Measurements from ENCODE around the gene TNFAIP8L3. TPM values are rescaled to one million over a fixed set of nuclear protein-coding genes. Genes with fewer than 3 reads are reported as not detected.

TNFAIP8L3 gene
- polyA plus RNA-seq, 2 of the 4 experiments (the other 2 are of a cell fraction) = 0.26 to 1.8 TPM

DNA sequence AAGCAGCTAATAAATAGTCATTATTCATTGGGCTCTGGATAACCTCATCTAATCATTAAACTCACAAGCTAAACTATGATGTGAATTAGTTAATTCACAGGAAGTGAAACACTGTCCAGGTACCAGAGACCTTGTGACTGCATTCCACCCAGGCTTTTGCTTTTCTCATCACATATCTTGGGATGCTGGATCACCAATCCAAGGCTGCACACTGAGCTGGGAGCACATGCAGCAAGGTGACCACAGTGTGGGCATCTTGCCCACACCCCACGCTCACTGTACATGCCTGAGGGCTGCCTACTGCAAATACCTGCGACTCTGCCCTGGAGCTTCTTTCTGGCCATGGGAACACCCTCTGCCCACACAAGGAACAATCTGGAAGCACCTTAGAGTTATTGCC lies 40.6 kb upstream of the TNFAIP8L3 start:
- peaks cover 5% of the 10 kb centered on the region for H3K9me3 ChIP-seq
- H3K4me3 ChIP-seq = no peak overlapping the region
- ChIA-PET CTCF (interaction anchor here (0.6 to 4.1 kb wide), 6 partner anchors 14 to 423 kb away, joined by 3 to 42 read pairs (median 6); no protein-coding TSS in a partner anchor), POLR2A (no interaction called here)
- 44% methylated on average over 2 of the region's 2 CpGs for WGBS (ENCODE audit: missing lambda C conversion rate)
- peaks cover 13% of the 10 kb centered on the region for H3K4me1 ChIP-seq
- no peak overlapping the region for H3K4me2 ChIP-seq
- H3K27ac ChIP-seq = no peak overlapping the region
- no peak for ATAC-seq
- no peak for DNase-seq (ENCODE audit: low read depth in 1 of 2, low spot score in 1 of 2)
- no peak for FAIRE-seq
- TF ChIP-seq, protein P1, sequence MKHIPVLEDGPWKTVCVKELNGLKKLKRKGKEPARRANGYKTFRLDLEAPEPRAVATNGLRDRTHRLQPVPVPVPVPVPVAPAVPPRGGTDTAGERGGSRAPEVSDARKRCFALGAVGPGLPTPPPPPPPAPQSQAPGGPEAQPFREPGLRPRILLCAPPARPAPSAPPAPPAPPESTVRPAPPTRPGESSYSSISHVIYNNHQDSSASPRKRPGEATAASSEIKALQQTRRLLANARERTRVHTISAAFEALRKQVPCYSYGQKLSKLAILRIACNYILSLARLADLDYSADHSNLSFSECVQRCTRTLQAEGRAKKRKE (CRISPR knock-in tag; IDR thresholded peaks at IDR 0.05; ENCODE audit: low read depth) = no peak
- TF ChIP-seq ZFP36 (IDR thresholded peaks at IDR 0.05; ENCODE audit: borderline replicate concordance, partially characterized antibody) (no peak), EHF (CRISPR knock-in tag; IDR thresholded peaks at IDR 0.05) (no peak), CHD2 (IDR thresholded peaks at IDR 0.05; ENCODE audit: low read length, partially characterized antibody) (no peak), RFX5 (IDR thresholded peaks at IDR 0.05) (no peak)
- TF ChIP-seq, protein P2, sequence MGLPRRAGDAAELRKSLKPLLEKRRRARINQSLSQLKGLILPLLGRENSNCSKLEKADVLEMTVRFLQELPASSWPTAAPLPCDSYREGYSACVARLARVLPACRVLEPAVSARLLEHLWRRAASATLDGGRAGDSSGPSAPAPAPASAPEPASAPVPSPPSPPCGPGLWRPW (IDR thresholded peaks at IDR 0.05) = no peak

DNA sequence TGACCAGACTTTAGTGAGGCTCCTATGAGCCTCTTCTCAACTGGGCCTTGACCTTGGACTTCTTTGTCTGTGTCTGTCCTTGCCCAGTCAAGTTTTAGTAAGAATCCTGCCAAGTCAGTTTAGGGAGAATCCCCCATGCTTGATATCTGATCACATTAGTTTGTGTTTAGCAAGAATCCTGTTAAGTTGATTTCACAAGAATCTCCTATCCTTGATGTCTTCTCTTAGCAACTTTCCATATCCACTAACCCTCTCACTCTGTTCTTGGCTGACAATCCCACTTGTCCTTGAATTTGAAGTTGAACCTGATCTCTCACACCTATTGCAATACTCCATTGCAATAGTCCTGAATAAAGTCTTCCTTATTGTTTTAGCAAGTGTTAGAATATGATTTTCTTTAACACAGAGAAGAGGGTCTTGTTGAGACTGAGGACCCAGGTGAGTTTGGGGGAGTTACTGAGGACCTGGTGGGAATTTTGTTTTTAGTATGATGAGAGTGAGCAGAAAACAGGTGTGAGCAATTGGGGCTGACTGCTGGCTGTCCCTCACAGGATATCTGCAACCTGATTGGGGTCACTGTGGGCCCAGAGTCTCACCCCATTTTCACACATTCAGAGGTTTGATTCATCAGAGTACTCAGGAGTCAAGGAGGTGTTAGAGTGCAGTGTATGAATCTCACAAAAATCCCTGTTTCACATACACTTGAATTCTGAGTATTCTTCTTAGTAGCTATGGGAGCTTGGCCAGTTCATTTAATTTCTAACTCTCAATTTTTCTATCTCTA lies 39.9 kb upstream of the TNFAIP8L3 start:
- H3K9me3 ChIP-seq = no peaks in the 10 kb centered on the region
- H3K4me1 ChIP-seq = peaks cover 13% of the 10 kb centered on the region
- no peak for DNase-seq (ENCODE audit: low read depth in 1 of 2, low spot score in 1 of 2)
- CTCF ChIA-PET = interaction anchor here (0.6 to 4.1 kb wide), 7 partner anchors 13 to 422 kb away, joined by 3 to 42 read pairs (median 9); no protein-coding TSS in a partner anchor
- no peak overlapping the region for H3K4me2 ChIP-seq
- TF ChIP-seq HDAC2 (IDR thresholded peaks at IDR 0.05) (no peak), BHLHE40 (IDR thresholded peaks at IDR 0.05; ENCODE audit: low read depth, low read length) (no peak), ZNF302 (CRISPR knock-in tag; IDR thresholded peaks at IDR 0.05) (no peak), EHMT2 (IDR thresholded peaks at IDR 0.05; ENCODE audit: low read depth) (no peak), EP300 (IDR thresholded peaks at IDR 0.05) (no peak)
- POLR2A ChIA-PET = no interaction called here
- FAIRE-seq = no peak
- H3K27ac ChIP-seq = no peak overlapping the region; a peak in 1 of 6 replicates
- no peak overlapping the region for H3K4me3 ChIP-seq
- ATAC-seq = no peak

DNA sequence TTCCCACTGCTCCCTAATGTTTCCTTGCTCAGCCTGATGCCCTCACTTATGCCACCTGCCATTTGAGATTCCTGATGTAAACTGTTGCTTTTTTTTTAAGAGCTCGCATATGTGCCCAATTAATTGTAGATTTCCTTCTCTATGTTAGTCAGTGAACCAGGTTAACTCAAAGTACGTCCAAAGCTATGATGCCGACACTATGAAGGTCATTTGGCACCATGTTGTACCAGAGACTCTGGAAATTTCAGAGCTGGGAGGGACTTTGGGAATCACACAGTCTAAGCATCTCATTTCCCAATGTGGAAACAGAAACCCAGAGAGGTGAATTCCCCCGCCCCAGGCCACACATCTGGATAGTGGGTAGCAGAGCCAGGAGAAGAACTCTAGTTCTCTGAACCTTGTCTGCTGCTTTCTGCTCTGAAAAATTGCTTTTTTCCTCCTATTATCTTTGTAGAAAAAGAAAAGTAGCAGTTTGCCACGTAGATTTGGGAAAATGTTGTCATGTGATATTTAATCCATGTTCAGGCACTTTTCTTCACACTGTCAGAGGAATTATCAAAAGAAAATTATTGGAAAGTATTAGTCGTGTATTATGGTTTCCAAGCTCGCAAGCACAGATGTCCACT lies 38.5 kb upstream of the TNFAIP8L3 start:
- no peaks in the 10 kb centered on the region for H3K9me3 ChIP-seq
- H3K27ac ChIP-seq = peak overlapping the region; percentile 1 to 16; a peak in 2 of 6 replicates
- 59% methylated on average over 7 of the region's 7 CpGs for WGBS (ENCODE audit: missing lambda C conversion rate)
- FAIRE-seq (no peak), ATAC-seq (peak in 1 of 2 experiments; percentile 6; a peak in 2 of 6 replicates), DNase-seq (ENCODE audit: low read depth in 1 of 2, low spot score in 1 of 2) (no peak)
- CTCF ChIA-PET = interaction anchor here (0.6 to 3.5 kb wide), 28 partner anchors 8 to 269 kb away, joined by 3 to 16 read pairs (median 4); no protein-coding TSS in a partner anchor
- H3K4me2 ChIP-seq = peak overlapping the region; percentile 47; the same call in 2 of the 3 replicates
- H3K4me1 ChIP-seq = peaks cover 13% of the 10 kb centered on the region
- POLR2A ChIA-PET = no interaction called here
- no peak overlapping the region for H3K4me3 ChIP-seq
- no peak for TF ChIP-seq CBX2 (IDR thresholded peaks at IDR 0.05; ENCODE audit: borderline replicate concordance, low read depth)
- no peak for TF ChIP-seq EHF (CRISPR knock-in tag; IDR thresholded peaks at IDR 0.05)
- TF ChIP-seq, protein P3, sequence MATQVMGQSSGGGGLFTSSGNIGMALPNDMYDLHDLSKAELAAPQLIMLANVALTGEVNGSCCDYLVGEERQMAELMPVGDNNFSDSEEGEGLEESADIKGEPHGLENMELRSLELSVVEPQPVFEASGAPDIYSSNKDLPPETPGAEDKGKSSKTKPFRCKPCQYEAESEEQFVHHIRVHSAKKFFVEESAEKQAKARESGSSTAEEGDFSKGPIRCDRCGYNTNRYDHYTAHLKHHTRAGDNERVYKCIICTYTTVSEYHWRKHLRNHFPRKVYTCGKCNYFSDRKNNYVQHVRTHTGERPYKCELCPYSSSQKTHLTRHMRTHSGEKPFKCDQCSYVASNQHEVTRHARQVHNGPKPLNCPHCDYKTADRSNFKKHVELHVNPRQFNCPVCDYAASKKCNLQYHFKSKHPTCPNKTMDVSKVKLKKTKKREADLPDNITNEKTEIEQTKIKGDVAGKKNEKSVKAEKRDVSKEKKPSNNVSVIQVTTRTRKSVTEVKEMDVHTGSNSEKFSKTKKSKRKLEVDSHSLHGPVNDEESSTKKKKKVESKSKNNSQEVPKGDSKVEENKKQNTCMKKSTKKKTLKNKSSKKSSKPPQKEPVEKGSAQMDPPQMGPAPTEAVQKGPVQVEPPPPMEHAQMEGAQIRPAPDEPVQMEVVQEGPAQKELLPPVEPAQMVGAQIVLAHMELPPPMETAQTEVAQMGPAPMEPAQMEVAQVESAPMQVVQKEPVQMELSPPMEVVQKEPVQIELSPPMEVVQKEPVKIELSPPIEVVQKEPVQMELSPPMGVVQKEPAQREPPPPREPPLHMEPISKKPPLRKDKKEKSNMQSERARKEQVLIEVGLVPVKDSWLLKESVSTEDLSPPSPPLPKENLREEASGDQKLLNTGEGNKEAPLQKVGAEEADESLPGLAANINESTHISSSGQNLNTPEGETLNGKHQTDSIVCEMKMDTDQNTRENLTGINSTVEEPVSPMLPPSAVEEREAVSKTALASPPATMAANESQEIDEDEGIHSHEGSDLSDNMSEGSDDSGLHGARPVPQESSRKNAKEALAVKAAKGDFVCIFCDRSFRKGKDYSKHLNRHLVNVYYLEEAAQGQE (IDR thresholded peaks at IDR 0.05) = no peak
- no peak for TF ChIP-seq HEYL (CRISPR knock-in tag; IDR thresholded peaks at IDR 0.05)
- TF ChIP-seq, protein P2 (IDR thresholded peaks at IDR 0.05) = no peak
- TF ChIP-seq ZNF302 (CRISPR knock-in tag; IDR thresholded peaks at IDR 0.05) = no peak
- TF ChIP-seq, protein P4, sequence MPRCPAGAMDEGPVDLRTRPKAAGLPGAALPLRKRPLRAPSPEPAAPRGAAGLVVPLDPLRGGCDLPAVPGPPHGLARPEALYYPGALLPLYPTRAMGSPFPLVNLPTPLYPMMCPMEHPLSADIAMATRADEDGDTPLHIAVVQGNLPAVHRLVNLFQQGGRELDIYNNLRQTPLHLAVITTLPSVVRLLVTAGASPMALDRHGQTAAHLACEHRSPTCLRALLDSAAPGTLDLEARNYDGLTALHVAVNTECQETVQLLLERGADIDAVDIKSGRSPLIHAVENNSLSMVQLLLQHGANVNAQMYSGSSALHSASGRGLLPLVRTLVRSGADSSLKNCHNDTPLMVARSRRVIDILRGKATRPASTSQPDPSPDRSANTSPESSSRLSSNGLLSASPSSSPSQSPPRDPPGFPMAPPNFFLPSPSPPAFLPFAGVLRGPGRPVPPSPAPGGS (IDR thresholded peaks at IDR 0.05) = no peak
- TF ChIP-seq HOXB13 (CRISPR knock-in tag; IDR thresholded peaks at IDR 0.05; ENCODE audit: low read depth) = no peak
- TF ChIP-seq, protein P5, sequence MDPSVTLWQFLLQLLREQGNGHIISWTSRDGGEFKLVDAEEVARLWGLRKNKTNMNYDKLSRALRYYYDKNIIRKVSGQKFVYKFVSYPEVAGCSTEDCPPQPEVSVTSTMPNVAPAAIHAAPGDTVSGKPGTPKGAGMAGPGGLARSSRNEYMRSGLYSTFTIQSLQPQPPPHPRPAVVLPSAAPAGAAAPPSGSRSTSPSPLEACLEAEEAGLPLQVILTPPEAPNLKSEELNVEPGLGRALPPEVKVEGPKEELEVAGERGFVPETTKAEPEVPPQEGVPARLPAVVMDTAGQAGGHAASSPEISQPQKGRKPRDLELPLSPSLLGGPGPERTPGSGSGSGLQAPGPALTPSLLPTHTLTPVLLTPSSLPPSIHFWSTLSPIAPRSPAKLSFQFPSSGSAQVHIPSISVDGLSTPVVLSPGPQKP (IDR thresholded peaks at IDR 0.05; ENCODE audit: low read depth, low read length) = no peak
- TF ChIP-seq, protein P6, sequence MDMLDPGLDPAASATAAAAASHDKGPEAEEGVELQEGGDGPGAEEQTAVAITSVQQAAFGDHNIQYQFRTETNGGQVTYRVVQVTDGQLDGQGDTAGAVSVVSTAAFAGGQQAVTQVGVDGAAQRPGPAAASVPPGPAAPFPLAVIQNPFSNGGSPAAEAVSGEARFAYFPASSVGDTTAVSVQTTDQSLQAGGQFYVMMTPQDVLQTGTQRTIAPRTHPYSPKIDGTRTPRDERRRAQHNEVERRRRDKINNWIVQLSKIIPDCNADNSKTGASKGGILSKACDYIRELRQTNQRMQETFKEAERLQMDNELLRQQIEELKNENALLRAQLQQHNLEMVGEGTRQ (IDR thresholded peaks at IDR 0.05) = no peak
- TF ChIP-seq, protein P7, sequence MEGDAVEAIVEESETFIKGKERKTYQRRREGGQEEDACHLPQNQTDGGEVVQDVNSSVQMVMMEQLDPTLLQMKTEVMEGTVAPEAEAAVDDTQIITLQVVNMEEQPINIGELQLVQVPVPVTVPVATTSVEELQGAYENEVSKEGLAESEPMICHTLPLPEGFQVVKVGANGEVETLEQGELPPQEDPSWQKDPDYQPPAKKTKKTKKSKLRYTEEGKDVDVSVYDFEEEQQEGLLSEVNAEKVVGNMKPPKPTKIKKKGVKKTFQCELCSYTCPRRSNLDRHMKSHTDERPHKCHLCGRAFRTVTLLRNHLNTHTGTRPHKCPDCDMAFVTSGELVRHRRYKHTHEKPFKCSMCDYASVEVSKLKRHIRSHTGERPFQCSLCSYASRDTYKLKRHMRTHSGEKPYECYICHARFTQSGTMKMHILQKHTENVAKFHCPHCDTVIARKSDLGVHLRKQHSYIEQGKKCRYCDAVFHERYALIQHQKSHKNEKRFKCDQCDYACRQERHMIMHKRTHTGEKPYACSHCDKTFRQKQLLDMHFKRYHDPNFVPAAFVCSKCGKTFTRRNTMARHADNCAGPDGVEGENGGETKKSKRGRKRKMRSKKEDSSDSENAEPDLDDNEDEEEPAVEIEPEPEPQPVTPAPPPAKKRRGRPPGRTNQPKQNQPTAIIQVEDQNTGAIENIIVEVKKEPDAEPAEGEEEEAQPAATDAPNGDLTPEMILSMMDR (IDR thresholded peaks at IDR 0.05) = no peak
